HUDEP-2 (cell line): ENCODE results near the gene SETD6.

ENCODE experiments used
- DNase-seq, 76 experiments: peaks; one replicate each; lab custom pipeline; 2025; ENCODE audit not compliant: unreplicated experiment in 76 of 76; lab: John Stamatoyannopoulos, UW

The SETD6 gene

DNA sequence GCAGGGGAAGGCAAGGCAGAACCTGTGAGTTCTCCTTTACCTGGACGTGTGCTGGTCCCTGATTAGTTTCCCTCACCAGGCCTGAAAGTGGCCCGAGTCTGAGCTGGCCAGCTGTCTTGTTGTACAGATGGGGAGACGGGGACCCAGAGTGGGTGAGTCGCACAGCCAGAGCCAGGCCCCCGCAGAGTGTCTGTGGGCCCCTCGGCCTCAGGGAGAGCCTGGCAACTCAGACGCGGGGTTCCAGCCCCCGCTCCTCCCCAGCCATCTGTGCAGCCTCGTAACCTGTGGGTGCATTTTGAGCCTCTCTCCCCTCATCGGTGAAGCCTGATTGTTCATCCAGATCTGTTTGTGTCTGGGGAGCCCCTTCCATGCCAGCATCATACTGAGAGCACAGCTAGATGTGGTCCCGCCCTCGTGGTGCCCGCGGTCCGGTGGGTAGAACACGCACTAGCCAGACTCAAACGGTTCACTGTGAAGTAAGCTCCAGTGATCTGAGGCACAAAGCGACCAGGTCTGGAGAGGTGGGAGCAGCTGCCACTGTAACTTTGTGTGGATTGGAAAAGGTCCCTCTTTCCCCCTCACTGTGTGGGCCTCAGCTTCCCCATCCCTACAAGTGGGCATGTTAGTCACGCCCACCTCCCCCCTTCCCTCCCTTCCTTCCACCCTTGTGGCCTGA, 21.4 kb upstream of the SETD6 start:
- no peak for DNase-seq

DNA sequence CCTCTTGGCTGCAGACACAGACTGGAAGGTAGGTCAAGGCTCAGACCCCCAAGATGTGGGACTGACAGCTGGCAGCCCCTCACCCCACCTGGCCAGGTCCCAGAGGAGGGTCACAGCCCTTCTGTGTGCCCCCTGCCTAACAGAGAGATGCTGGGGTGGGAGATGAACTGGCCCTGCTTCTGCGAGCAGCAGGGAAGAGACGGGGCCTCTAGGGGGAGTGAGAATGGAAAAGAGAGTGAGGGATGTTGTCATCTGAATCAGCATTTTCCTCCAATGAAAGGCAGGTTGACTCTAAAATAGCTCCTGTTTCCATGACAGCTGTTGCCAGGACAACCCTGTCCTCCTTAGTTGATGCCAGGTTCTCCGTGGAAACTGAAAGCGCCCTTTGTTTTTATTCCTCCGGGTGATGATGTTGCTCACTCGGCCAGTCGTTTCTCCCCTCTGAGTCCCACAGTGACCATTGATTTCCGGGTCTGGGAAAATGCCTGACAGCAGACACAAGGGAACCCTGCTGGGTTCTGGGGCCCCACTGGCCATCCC, 20.3 kb upstream of the SETD6 start:
- peak in 73 of 76 experiments; percentile 15 to 90 (median 67) for DNase-seq

DNA sequence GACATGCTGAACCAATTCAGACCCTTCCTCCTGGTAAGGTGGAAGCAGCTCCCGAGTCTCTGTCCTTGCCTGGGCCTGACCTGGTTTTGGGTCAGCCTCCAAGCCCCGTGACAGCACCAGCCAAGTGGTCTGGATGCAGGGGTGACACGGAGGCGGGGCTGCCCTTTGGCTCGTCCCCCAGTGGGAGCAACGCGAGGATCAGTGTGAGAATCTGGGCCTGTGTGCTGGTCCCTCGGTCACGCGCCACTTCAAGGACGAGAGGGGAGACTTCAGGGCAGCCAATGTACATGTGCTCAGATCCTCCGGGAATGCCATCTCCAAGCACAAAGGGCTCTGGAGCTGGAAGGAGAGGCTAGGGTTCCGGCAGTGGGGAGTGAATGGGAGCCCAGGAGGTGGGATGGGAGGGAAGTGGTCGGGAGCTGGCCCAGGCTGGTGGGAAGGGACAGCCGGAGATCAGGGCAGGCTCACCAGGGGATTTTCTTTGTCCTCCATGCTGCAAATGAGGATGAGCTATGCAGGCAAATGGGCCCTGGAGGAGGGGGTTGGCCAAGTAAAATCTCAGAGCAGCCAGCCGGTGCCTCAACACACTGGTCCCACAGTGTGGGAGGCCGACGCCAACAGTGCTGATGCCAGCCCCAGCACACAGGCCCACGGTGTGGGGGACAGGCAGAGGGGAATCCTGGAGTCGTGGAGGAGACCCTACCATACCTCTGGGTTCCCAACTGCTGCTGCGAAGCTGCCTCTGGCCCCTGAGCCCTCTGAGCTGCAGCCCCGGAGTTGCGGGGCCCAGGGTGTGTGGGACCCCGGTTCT, 19.6 kb upstream of the SETD6 start:
- no peak for DNase-seq

DNA sequence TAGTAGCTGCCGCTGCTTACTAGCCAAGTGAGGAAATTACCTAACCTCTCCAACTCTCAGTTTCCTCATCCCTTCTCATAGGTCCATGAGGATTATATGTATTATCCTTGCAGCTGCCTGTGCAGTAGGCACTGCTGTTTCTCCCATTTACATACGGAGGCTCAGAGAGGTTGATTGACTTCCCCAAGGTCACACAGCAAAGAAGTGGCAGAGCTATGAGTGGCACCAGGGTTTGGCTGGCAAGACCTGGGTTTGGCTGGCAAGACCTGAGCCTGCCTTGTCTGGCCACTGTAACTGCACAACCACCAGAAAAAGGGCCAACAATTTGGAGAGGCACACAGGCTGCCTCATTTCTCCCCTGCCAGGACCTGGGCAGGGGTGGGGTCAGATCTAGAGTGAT, 17.8 kb upstream of the SETD6 start:
- peak in 21 of 76 experiments; percentile 4 to 50 (median 20) for DNase-seq

DNA sequence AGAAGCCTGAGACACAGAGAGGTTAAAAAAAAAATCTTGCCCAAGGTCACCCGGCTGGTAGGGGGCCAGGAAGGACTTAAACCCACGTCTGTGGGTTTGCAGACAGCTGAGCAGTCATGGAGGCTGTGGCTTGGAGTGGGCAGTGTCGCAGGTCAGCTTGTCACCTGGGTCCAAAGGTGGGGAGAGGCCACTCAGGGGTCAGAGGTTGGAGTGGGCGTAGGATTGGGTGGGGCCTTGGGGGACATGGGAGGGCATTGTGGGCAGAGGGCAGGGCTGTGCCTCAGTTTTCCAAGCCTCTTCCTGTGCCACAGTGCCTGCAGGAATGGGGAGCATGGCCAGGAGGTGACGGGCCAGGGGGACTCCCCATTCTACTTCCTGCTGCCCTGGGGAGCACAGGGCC, 17.4 kb upstream of the SETD6 start:
- no peak for DNase-seq

DNA sequence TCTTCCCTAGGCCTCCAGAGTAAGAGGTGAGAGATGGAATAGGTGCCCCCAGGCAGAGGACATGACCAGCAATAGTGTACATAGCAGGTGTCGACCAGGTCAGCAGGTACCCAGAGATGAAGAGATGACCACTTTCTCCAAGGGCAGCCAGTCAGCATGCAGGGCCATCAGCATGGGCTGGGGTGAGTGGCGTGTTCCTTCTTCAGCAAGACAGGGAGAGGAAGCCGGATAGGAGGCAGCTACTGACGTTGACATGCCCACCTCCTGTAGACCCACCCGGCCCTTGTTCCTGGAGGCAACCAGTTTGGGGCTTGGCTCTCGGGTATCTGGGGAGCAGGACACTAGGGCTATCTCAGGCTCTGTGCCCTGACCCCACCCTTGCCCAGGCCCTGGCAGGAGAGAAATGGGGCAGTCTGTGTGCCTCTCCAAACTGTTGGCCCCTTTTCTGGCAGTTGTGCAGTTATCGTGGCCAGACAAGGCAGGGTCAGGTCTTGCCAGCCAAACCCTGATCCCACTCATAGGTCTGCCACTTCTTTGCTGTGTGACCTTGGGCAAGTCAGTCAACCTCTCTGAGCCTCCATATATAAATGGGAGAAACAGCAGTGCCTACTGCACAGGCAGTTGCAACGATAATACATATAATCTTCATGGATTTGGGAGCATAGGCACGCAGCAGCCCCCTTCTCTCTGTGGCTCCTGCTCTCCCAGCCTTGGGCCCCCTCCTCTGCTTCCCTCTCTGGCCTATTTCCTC, 16.8 kb upstream of the SETD6 start:
- peak in 32 of 76 experiments; percentile 8 to 54 (median 30) for DNase-seq

DNA sequence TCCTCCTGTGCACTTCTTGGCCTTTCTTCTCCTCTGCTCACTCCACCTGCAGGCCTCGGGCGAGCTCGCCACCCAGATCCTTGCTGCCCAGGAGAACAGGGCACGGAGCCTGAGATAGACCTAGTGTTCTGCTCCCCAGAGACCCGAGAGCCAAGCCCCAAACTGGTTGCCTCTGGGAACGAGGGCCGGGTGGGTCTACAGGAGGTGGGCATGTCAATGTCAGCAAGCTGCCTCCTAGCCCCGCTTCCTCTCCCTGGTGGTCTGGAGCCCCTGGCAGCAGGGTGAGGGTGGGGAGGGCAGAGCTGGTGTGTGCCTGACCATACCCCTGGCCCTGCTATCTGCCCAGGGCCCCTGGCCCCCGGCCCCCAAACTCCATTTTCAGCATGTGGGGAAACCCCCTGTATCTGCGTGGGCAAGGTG, 16.2 kb upstream of the SETD6 start:
- DNase-seq, result no peak

DNA sequence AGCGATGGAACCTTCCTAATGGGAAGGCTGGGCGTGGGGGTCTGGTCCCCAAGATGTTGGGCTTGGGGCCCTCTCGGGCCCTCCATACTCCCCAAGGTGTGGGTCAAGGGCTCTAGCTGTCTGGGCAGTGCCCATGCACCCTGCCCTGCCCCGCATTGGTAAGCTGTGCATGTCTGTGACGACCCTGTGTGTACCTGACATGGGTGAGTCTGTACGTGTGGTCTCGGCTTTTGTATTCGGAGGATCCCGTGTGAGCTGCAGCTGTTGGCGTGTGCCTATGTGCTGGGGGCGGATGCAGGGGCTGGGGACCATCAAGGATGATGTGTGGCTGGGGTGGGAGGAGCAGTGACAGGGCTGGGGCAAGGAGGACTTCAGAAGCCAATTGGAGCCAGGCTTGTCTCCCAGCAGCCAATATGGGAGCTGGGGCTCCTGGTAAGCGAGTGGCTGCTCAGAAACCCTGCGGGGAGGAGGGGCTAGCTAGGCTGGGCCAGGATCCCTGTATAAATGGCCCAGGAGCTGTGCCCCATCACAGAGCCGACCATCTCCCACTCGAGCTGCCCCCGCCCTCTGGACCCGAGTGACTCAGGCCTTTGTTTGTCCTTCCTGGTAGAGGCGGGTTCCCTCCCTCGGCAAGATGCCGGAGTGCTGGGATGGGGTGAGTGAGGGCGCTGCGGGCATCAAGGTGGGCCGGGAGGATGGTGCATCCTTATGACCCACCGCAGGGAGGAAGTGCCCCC, 15.5 kb upstream of the SETD6 start, which contains the start of gene NDRG4:
NDRG4 (plus strand) TSS at position 529 of the 737 bp plus-strand sequence; CDS start at position 635, 106 bp downstream.
- DNase-seq, result peak in 30 of 76 experiments; percentile 18 to 55 (median 34)

DNA sequence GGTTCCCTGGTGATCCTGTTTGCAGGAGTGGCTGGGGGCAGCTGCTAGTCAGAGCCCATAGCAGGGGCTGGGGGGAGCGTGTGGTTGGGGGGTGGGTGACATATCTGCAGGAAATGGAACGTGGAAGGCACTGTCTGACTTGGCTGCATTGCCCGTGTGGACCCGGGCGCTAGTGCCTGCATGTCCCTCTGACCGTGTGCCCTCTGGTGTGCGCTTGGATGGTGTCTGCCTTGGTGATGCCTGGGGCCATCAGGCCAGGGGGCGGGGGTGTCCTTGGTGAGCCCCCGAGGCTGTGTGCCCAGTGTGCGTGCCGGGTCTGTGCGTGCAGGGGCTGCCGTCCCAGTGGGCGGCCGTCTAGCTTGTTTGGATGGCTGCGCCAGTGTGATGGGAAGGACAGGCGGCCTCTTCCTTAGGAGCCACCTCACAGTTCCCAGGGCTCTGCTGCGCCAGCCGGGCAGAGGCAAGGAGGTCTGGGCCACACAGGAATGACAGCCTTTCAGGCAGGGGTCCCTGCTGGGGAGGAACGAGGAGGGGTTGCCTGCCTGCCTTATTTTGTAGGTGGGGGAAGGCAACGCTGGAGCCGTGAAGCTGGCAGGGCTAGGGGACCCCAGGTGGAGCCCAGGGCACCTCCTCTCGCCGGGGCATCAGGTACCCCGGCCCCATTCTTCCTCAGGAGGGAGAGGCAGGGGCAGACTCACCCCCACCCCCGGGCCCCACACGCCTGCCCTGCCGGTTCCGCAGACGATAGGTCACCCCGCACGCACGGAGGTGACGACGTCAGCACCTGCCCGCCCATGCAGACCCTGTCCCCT, 14.7 kb upstream of the SETD6 start:
- DNase-seq, result no peak

DNA sequence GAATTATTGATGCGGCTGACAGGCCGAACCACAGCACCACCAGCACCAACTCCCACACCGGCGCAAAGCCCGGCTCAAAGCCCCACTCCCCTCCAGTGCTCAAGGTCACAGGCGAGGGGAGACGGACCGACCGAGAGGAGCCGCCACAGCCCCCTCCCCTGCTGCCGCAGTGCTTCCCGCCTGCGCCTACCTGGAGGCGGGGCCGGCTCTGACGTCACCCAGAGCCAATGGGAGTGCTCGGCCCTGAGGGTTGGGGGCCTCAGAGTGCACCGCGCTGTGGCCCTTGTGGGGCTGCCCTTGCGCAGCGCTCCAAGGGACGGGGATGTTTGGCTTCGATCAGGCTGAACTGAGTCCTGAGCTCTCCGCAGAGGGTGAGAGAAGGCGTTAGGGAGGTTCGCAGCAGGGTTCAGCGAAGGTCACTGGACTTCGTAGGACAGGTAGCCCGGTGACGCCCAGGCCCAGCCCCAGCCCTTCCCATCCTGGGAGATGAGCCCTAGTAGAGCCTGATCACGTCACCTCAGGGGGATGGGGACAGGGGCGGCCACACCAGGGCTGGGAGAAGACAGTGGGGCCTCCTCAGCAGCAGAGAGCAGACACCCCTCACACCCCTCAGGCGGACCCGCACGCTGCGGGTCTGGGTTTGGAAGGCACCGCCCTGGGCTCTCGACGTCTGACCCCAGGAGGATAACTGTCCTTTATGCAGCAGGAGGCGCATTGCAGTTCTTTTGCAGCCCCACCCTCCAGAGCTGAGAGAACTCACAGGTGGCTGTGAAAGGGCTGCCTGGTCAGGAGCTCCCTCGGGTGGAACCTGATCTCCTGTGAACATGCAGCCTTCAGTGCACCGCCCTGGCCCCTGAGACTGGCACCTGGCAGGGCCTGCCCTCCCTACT, 13.8 kb upstream of the SETD6 start:
- DNase-seq, result peak in 1 of 76 experiments; percentile 9

DNA sequence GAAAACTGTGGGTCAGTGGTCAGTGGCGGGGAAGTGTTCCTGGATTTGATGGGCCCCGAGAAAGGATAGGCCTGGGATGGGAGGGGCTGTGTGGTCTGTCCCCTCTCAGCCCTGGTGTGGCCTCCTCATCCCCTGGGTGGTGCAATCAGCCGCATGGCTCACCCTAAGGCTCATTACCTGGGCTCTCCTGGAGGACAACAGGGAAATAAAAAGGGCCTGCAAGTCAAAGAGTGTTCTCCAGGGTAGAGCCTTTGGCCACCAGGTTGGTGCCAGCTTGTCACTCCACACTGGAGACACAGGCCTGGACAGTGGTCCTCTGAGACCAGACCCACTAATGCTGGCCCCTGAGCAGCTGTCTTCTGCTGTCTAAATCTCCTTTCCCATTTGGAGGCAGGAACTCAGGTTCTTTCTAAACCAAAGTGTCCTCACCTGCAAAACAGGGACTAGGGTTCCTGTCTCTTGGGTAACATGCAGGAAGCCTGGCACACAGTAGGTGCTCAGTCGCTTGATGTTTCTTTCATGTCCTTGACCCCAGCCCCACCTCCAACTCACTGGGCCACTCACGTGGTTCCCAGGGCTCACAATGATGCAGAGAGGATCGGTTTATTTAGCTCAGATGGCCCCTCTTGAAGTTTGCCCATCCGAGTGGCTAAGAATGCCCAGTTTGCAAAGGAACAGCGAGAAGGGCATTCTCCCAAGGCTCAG, 12.9 kb upstream of the SETD6 start:
- DNase-seq, result no peak

DNA sequence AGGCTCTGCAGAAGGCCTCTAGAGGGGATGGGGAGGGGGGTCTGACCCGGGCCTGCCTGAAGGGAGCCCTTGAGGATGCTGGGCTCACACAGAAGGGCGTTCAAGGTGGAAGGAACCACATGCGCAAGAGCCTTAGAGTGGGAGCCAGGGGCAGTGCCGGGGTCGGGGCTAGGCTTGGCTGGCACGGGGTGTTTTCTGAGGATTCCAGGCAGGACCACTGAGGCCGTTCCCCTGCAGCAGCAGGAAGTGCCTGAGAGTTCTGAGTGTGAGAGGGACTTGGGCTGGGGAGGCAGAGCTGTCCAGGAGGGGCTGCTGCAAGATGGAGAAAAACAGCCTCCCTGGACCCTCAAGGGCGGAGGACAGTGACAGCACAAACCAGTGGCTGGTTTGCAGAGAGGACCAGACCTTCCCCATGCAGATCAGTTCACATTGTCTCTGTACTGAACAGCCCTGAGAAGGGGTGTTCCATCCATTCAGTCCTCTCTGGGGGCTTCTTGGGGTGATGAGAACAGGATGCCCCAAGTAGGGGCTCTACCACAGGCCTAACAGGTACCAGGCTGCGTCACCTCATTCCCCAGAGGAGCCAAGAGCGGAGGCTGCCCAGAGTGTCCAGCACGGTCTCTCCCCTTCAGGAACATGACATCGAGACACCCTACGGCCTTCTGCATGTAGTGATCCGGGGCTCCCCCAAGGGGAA, 12.0 kb upstream of the SETD6 start:
- DNase-seq, result no peak

DNA sequence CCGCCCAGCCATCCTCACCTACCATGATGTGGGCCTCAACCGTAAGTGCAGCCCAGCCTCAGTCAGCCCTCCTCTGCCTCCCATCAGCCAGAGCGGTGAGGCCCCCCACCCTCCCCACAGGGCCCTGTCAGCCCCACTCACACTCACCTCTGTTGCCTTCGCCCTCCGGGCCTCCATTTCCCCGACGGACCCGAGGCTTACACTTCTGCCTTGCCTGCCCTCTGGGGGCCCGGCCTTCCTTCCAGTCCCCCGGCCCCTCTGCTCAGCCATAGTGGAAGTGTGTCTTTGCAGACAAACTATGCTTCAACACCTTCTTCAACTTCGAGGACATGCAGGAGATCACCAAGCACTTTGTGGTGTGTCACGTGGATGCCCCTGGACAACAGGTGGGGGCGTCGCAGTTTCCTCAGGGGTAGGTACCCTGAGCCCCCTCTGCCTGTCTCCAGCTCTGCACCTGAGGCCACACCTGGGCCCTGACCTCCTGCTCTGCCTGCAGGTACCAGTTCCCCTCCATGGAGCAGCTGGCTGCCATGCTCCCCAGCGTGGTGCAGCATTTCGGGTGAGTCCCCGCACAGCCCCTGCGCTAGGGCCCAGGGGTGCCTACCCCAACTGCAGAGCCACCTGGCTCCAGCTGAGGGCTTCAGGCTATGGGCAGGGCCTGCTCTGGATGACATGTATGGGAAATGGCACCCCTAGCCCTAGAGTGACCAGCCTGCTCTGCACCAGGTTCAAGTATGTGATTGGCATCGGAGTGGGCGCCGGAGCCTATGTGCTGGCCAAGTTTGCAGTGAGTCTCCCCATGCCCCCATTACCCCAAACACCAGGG, 11.2 kb upstream of the SETD6 start:
- no peak for DNase-seq

DNA sequence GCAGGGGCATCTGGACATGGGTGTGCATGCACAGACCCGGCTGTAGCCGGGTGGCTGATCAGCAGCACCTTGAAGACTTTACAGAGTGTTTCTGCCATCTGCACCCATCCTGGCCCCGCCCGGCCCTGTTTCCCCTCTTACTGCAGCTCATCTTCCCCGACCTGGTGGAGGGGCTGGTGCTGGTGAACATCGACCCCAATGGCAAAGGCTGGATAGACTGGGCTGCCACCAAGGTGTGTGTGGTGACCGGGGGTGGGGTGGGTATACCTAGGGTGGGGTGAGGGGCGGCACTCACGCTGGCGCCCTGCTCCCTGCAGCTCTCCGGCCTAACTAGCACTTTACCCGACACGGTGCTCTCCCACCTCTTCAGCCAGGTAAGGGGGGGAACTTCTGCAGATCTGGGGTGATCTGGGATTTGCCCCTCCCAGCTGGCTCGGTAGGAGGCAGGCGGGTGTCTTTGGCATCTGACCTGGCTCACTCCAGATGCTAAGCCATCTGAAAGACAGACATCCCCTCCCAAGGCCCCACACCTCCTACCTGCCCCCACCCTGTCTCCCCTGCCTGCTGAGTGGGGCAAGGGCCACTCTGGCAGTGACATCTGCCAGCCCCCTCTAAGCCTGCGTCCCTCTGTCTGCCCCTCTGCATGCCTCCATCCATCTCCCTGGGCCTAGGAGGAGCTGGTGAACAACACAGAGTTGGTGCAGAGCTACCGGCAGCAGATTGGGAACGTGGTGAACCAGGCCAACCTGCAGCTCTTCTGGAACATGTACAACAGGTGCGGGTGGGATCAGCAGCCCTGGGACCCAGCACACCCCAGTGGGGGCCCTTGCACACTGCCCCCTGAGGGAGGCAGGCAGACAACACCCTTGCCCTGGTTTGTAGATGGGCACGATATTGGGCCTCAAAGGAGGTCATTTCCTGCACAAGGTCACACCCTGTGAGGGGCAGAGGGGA, 8.8 kb upstream of the SETD6 start:
- DNase-seq, result no peak

DNA sequence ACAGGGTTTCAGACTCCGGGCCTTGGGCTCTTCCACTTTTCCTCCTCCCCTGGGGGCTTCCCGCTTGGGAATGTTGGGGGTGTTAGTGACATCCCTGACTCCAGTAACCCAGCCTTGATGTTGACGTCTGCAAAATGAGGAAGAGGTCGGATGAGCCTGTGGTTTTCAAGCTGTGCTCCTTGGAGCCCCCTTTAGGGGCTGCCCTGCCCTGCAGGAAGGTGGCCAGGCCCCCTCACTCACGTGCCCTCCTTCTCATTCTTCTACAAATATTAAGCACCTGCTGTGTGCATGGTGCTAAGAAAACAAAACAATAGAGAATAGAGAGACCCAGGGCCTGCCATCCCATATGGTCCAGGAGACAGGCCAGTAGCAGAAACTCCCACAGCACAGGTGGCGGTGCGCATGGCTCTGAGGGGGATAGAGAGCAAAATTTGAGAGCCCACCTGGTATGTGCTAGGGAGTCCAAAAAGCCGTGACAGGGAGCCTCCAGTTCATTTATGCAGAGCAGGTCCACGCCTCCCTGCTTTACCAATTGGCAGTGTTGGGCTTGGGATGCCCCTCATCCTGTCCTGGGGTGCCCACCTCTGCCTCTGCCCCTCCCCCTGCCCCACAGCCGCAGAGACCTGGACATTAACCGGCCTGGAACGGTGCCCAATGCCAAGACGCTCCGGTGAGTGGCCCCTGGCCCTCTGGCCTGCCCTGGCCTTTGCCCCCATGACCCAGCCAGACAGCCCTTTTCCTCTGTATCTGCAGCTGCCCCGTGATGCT, 7.9 kb upstream of the SETD6 start:
- DNase-seq, result no peak
